HCT116 (cell line): ENCODE measurements around the gene SNAP29.

Experiments used
- CTCF ChIP-seq, 3 experiments: fragments of 200-600 bp in 1 of 3; sonication (generic) in 1 of 3; IDR thresholded peaks in 2 of 3; conservative IDR thresholded peaks in 1 of 3; 2 replicates each; pipeline ENCODE4 v1.5.1; 2012 to 2017; ENCODE audit warnings: low read depth in 2 of 3, low read length in 2 of 3, antibody characterized with exemption in 1 of 3, borderline replicate concordance in 1 of 3, control low read depth in 1 of 3, mild to moderate bottlenecking in 1 of 3, mixed read lengths in 1 of 3, mixed run types in 1 of 3, moderate library complexity in 1 of 3; ENCODE audit not compliant: insufficient read depth in 1 of 3
- EZH2 ChIP-seq: fragments of 200-600 bp; sonication (generic); IDR thresholded peaks from 2 replicates; pipeline ENCODE4 v1.6.1; 2017; ENCODE audit warnings: antibody characterized with exemption, mixed run types
- FOSL1 ChIP-seq: IDR thresholded peaks from 2 replicates; pipeline ENCODE4 v1.6.1; 2012; ENCODE audit warnings: low read depth
- RAD21 ChIP-seq: IDR thresholded peaks from 2 replicates; pipeline ENCODE4 v1.6.1; 2012; ENCODE audit warnings: low read depth, mild to moderate bottlenecking
- SIN3A ChIP-seq: IDR thresholded peaks from 2 replicates; pipeline ENCODE4 v1.6.1; 2012; ENCODE audit warnings: low read depth
- SP1 ChIP-seq: IDR thresholded peaks from 2 replicates; pipeline ENCODE4 v1.6.1; 2012; ENCODE audit warnings: low read depth
- SRF ChIP-seq: IDR thresholded peaks from 2 replicates; pipeline ENCODE4 v1.6.1; 2012; ENCODE audit warnings: low read depth
- ZNF274 ChIP-seq: fragments of 200-500 bp; sonication (Bioruptor generic); IDR thresholded peaks from 2 replicates; pipeline ENCODE4 v1.6.1; 2014; ENCODE audit warnings: mild to moderate bottlenecking, low read depth, low read length, inconsistent platforms

GRCh38 chr22:20814221-20814808 lies 44.5 kb upstream of the SNAP29 start:
- TF ChIP-seq RAD21, result no peak
- no peak for TF ChIP-seq CTCF (IDR thresholded peaks at IDR 0.05 in 2 of 3, conservative IDR thresholded peaks at IDR 0.05 in 1 of 3; ENCODE audit: borderline replicate concordance in 1 of 3, insufficient read depth in 1 of 3, low read depth in 2 of 3, low read length in 2 of 3)
- TF ChIP-seq EZH2, result no peak
- TF ChIP-seq SIN3A, result no peak
- no peak for TF ChIP-seq ZNF274
- no peak for TF ChIP-seq FOSL1
- TF ChIP-seq SP1, result no peak
- TF ChIP-seq SRF, result no peak
